ENCODE results near the gene LIPM. TPM values are rescaled to one million over a fixed set of nuclear protein-coding genes. Genes with fewer than 3 reads are reported as not detected.

LIPM gene
- total and polyA plus RNA-seq, 2 donors from 2014 or later = not detected

GRCh38 chr10:88840104-88840503 is 37.6 kb downstream of the LIPM start:
- no peaks in the 10 kb centered on the region for H3K36me3 ChIP-seq (ENCODE audit: control insufficient read depth in 2 of 3, insufficient read depth in 3 of 3, low read length in 3 of 3)
- DNase-seq = peak in 1 of 5 donors; percentile 26

DNA sequence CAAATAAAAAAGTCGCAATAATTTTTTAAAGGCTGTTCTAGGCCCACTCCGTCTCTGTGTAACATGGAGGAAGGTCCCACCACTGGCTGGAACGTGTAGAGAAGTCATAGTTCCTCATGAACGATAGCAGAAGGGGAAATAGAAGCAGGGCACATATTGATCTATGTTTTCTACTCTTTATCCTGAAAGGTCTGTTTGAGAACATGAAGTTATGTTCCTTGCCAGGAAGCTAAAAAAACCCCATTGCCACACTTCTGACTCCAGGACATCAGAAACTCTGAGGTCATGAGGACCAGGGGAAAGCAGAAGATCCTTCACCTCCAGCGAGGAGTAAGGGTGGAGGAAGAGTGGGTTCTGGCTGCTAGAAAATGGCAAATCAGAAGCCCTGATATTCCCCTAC is 38.4 kb downstream of the LIPM start:
- H3K4me1 ChIP-seq (ENCODE audit: control insufficient read depth in 2 of 3, insufficient read depth in 2 of 3, low read depth in 1 of 3, low read length in 3 of 3) = no peaks in the 10 kb centered on the region
- FAIRE-seq (no peak), DNase-seq (no peak)
- H3K4me3 ChIP-seq (ENCODE audit: low read length in 3 of 3) = no peak overlapping the region
- TF ChIP-seq, protein P1, sequence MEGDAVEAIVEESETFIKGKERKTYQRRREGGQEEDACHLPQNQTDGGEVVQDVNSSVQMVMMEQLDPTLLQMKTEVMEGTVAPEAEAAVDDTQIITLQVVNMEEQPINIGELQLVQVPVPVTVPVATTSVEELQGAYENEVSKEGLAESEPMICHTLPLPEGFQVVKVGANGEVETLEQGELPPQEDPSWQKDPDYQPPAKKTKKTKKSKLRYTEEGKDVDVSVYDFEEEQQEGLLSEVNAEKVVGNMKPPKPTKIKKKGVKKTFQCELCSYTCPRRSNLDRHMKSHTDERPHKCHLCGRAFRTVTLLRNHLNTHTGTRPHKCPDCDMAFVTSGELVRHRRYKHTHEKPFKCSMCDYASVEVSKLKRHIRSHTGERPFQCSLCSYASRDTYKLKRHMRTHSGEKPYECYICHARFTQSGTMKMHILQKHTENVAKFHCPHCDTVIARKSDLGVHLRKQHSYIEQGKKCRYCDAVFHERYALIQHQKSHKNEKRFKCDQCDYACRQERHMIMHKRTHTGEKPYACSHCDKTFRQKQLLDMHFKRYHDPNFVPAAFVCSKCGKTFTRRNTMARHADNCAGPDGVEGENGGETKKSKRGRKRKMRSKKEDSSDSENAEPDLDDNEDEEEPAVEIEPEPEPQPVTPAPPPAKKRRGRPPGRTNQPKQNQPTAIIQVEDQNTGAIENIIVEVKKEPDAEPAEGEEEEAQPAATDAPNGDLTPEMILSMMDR (IDR thresholded peaks at IDR 0.05; ENCODE audit: borderline replicate concordance, extremely low read depth, insufficient read depth) = no peak
- H3K9me3 ChIP-seq (ENCODE audit: control insufficient read depth in 2 of 3, insufficient read depth in 1 of 3, low read length in 3 of 3) = no peaks in the 10 kb centered on the region
- no peak overlapping the region for H3K9ac ChIP-seq (ENCODE audit: low read length in 3 of 3)
- H3K27me3 ChIP-seq (ENCODE audit: control insufficient read depth, insufficient read depth, low read length) = no peaks in the 10 kb centered on the region
- H3K27ac ChIP-seq (ENCODE audit: low read depth in 2 of 2, low read length in 2 of 2) = no peak overlapping the region
- intact Hi-C loops (cut with DNase I) = no loop called here
- no peaks in the 10 kb centered on the region for H3K36me3 ChIP-seq (ENCODE audit: control insufficient read depth in 2 of 3, insufficient read depth in 3 of 3, low read length in 3 of 3)

More at GRCh38 chr10:88840104-88840503, 37.6 kb downstream of the LIPM start:
- Histone ChIP-seq H3K9me3 (ENCODE audit: control insufficient read depth in 2 of 3, insufficient read depth in 1 of 3, low read length in 3 of 3) (no peaks in the 10 kb centered on the region), H3K4me1 (ENCODE audit: control insufficient read depth in 2 of 3, insufficient read depth in 2 of 3, low read depth in 1 of 3, low read length in 3 of 3) (no peaks in the 10 kb centered on the region), H3K27ac (ENCODE audit: low read depth in 2 of 2, low read length in 2 of 2) (no peak overlapping the region), H3K27me3 (ENCODE audit: control insufficient read depth, insufficient read depth, low read length) (no peaks in the 10 kb centered on the region), H3K4me3 (ENCODE audit: low read length in 3 of 3) (no peak overlapping the region), H3K9ac (ENCODE audit: low read length in 3 of 3) (no peak overlapping the region)
- TF ChIP-seq, protein P1 (IDR thresholded peaks at IDR 0.05; ENCODE audit: borderline replicate concordance, extremely low read depth, insufficient read depth) = no peak
- FAIRE-seq = no peak
- intact Hi-C loops (cut with DNase I) = no loop called here

- FAIRE-seq (no peak), DNase-seq (no peak)
- Histone ChIP-seq H3K27ac (ENCODE audit: low read depth in 2 of 2, low read length in 2 of 2) (no peak overlapping the region), H3K36me3 (ENCODE audit: control insufficient read depth in 2 of 3, insufficient read depth in 3 of 3, low read length in 3 of 3) (no peaks in the 10 kb centered on the region), H3K9me3 (ENCODE audit: control insufficient read depth in 2 of 3, insufficient read depth in 1 of 3, low read length in 3 of 3) (no peaks in the 10 kb centered on the region), H3K27me3 (ENCODE audit: control insufficient read depth, insufficient read depth, low read length) (no peaks in the 10 kb centered on the region), H3K4me3 (ENCODE audit: low read length in 3 of 3) (no peak overlapping the region), H3K9ac (ENCODE audit: low read length in 3 of 3) (no peak overlapping the region), H3K4me1 (ENCODE audit: control insufficient read depth in 2 of 3, insufficient read depth in 2 of 3, low read depth in 1 of 3, low read length in 3 of 3) (no peaks in the 10 kb centered on the region)
- TF ChIP-seq, protein P1 (IDR thresholded peaks at IDR 0.05; ENCODE audit: borderline replicate concordance, extremely low read depth, insufficient read depth) = no peak
- intact Hi-C loops (cut with DNase I) = no loop called here
These were observed 39.0 kb downstream of the LIPM start for GRCh38 chr10:88841316-88842111.
